SH-SY5Y (cell line): ENCODE data around the gene ZNF783.

Experiments used
- GATA2 ChIP-seq: IDR thresholded peaks from 2 replicates; pipeline ENCODE4 v1.6.1; 2011; ENCODE audit warnings: mild to moderate bottlenecking, low read depth, low read length
- GATA3 ChIP-seq: IDR thresholded peaks from 2 replicates; pipeline ENCODE4 v1.6.1; 2011; ENCODE audit warnings: low read depth, mild to moderate bottlenecking, low read length, moderate library complexity

GRCh38 chr7:149329766-149330334 is 67.9 kb downstream of the ZNF783 start:
- TF ChIP-seq GATA3 = no peak
- no peak for TF ChIP-seq GATA2
